HG03025 (cell line): ENCODE data around the gene NHS.

Experiments used
- ATAC-seq: cut with Tn5 transposase; IDR thresholded peaks from one replicate; pipeline ENCODE4 v1.9.1; 2021; ENCODE audit warnings: mild to moderate bottlenecking, moderate library complexity; ENCODE audit not compliant: unreplicated experiment, low FRiP score

Gene NHS

GRCh38 chrX:17374619-17375366, at the start of gene NHS:
TSS of gene NHS (plus strand) at chrX:17375200. CDS start at chrX:17375758, 558 bp downstream.
- no peak for ATAC-seq

DNA sequence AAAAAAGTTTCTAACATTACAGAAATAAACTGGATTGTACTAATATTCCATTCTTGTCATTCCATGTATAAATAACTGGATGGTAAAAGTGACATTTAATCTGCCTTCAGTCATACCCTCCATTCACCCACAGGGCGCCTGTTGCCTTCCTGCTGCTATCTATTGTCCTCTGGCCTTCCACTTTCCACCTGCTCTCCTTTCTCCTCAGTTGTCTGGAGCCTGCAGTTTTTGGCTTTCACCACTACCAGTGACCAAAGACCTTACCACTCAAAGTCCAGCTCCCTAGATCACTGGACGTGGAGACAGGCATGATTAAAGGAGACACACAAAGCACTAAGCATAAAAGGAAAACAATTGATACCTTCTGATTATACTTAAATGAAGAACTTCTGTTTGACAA, 46.2 kb upstream of the NHS start:
- ATAC-seq = no peak

DNA sequence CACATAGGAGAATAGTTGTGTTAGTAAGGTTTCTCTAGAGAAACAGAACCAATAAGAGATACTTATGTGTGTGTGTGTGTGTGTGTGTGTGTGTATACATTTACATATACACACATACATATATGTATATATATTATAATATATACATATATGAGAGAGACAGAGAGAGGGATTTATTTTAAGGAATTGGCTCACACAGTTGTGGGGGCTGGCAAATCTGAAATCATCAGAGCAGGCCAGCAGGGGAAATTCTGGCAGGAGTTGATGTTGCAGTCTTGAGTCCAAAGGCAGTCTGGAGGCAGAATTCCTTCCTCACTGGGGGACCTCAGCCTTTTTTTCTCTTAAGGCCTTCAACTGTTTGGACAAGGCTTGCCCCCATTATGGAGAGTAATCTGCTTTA, 38.6 kb upstream of the NHS start:
- no peak for ATAC-seq

DNA sequence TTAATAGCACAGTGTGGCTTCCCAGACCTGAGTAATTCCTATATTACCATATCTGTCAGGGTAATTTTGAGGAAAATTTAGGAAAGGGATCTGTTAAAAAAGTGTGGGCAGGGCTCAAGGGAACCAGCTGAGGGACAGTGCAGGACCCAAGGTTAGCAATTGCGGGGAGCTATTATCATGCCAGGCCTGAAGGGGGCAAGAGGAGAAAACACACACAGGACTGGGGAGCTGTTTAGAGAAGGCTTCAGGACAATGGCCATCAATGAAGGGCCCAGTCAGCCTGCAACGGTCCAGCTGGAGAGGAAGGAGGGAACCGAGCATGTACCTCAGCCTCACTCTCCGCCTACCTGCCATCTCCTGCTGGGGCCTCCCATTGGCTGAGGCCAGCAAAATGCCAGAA, 19.0 kb upstream of the NHS start:
- no peak for ATAC-seq

GRCh38 chrX:17359500-17359899, 15.5 kb upstream of the NHS start:
- ATAC-seq = no peak

DNA sequence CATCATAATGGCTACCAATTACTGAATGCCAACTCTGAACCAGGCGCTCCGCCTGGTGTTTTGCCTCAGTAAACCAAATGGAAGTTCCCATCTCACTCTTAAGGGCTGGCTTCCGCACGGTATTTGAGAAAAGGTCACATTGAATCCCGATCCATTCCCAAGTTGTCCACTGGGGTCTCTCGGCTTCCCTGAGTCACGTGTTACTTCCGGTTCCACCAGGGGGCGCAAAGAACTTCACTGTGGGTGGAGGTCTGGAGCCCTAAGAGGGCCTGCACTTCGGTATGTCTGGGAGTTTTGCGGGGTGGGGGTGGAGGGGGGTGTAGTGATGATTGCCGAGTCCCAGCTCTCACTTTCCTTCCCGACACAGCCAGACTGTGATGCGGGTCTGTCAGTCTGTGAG, 13.4 kb upstream of the NHS start:
- no peak for ATAC-seq

DNA sequence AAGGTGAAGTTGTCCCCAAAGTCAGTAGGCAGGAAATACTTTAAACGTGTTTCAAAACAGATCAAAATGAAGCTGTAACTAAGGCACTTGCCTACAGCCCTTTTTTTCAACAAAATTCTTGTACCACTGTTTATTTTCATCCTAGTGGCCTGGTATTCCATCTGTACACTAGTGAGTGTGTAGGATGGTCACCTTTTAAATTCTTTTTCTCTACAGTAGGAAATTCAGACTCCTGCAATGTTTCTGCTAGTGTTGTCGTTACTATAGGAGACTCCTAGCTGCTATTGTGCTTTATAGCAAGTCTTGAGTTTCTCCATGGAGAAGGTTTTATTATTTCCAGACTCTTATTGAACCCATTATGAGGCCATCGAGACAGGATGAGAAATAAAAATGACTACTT, 7.0 kb upstream of the NHS start:
- no peak for ATAC-seq

GRCh38 chrX:17369309-17369708, 5.7 kb upstream of the NHS start:
- no peak for ATAC-seq

DNA sequence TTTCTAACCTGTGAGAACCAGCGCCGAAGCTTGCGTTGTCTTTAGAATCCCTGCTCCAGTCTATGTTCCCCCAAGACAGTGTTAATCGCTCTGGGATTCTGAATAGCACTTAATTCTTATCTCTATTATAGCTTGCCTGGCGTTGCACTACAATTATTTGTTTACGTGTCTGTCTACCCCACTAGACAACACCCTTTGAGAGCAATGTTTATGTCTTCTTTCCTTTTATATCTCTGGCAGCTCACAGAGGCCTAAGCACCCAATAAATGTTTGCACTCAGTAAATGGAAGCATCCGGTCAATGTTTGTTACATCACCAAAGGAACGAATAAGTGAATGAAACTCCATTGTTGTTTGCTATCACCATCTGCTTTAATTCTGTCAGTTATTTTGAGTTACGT, 4.8 kb upstream of the NHS start:
- ATAC-seq = no peak

- no peak for ATAC-seq
Observed at GRCh38 chrX:17372052-17372451, 2.9 kb upstream of the NHS start.

GRCh38 chrX:17373337-17373736, 1.7 kb upstream of the NHS start:
- no peak for ATAC-seq

GRCh38 chrX:17375367-17375636, 302 bp downstream of the NHS start:
- no peak for ATAC-seq

GRCh38 chrX:17375637-17376430, 834 bp downstream of the NHS start:
- no peak for ATAC-seq

DNA sequence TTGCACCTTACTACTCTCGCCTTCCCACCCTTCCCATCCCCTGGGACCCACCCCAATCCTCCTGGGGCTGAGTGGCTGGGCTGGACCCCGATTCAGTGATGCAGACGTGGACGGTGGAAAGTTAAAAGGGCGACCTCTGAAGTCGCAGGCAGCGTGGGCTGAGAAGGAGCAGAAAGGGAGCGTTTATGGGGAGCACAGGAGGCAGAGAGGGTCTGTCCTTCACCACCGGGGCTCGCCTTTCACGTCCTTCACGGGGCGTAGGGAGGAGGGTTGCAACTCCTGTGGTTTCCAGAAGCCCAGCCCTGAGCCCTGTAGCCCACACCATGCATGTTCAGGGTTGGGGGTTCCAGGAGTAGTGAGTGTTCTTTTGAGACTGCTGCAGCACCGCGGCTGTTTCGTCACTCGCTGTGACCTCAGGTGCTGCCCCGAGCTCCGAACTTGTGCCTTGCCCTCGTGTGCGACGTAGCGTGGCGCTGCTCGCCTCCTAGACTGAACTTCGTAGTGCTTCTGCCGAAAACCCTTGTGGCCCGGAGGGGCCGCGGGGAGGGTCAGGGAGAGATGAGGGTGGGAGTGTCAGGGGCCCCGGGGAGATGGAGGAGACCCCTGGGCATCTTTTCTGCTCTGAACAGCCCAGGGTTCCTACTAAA, 1.6 kb downstream of the NHS start:
- no peak for ATAC-seq

DNA sequence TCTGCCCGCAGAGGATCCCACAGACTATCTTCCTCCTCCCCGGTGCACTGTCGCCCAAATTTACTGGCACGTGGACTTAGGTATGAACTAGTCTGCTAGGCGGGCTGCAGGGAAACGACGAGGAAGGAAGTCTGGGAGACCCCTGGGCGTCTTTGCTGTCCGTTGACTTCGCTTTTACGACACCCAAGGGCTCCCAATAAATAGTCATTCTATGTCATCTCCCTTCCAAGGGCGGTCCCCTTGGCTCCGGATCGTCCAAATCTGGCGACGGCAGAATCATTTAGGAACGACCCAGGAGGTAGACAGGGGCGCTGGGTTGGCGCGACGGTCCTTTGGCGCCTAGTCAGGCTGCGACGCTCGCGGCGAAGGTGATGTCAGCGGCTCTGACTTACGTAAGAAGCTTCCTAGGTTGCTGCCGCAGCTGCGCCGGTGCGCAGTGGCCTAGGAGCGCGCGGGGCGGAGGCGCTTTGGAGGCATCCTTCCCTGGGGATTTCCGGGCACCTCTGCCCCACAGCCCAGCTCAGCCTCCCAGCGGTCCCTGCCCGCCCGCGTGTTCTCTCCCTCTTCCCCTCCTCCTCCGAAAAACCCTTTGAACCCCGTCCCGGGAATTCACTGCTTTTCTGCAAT, 2.2 kb downstream of the NHS start:
- no peak for ATAC-seq

DNA sequence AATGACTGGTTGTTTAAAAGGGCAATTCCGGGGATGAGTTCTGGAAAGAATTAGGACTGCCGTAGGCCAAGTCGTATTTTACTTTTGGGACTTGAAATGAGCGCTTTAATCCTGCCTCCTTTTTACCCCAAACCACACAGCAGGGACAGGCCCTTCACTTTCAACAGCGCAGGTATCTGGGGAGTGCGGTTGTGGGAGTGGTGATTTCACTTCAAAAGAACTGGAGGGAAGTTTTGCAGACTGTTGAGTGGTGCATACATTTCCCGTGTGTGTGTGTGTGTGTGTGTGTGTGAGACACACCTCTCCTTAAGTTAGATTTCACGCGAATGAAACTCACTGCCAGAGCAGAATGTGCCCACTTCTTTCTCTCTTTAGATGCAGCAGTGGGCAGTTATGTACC, 2.8 kb downstream of the NHS start:
- ATAC-seq = no peak

DNA sequence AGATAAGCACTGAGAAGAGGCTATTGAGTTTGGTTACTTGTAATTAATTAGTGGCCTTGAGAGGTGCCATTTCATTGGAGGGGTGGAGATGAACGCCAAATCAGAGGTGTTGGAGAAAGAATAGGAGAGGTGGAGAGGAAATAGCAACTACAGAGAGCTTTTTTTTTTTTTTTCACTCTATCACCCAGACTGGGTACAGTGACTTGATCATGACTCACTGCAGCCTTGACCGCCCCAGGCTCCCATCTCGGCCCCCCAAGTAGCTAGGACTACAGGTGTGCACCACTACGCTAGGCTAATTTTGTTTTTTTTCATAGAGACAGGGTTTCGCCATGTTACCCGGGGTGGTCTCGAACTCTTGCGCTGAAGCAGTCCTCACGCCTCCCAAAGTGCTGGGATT, 5.2 kb downstream of the NHS start:
- no peak for ATAC-seq

DNA sequence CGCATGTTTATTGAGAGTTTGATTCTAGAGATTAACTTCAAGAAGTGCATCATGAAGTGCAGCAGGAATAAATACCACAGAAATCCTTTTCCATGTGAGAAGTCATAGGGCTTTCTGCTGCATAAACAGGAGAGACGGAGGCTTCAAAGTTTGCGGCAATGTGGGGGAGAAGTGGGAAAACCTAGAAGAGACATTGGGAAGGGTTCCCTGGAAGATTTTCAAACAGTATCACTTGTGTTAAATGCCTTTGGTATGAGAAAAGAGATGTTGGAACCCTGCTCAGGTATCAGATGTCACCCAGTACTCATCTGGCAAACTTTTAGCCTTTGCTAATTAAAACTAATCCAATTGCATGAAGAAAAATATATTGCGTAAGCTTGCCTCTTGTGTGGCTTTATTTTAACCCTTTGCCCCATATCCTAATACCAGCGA, 15.4 kb downstream of the NHS start:
- no peak for ATAC-seq

GRCh38 chrX:17395154-17395553, 20.2 kb downstream of the NHS start:
- no peak for ATAC-seq

DNA sequence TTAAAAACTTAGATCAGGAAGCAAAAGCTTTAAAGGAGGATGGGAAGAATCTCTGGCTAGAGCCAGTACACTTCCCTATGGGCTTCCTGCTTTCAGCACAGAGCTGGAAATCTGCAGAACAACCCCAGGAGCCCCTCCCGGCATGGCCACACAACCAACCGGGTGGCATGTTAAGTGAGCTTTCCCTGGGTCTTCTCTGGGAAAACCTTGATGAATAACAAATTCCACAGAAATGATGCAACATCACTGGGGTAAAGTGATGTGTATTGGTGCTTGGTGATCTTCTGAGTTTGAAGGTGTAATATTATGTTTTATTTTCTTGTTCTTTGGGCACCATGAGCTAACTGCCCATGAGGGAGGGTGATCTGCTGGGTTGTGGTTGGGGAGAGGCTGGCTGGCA, 22.1 kb downstream of the NHS start:
- ATAC-seq = no peak

DNA sequence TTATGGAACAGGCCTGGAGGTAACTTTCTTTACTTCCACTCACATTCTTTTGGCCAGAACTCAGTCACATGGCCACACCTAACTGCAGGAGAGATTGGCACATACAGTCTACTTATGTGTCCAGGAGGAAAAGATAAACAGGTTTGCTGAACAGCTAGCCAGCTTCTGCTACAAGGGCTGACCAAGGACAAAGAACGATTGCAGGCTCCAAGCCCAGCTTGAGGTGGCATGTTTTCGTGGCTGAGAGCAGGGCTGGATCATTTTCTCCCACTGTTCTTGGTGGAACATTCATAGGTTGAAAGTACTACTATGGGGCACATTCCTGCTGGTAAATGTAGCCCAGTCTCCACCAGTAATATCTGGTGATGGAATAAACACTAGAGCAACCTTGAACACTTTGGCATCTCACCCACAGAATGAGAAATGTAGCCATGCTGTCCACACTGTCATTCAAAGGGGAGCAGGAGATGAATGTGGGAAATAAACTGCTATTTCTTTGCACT, 28.2 kb downstream of the NHS start:
- no peak for ATAC-seq
